ENCODE results near the gene HS1BP3. TPM values are rescaled to one million over a fixed set of nuclear protein-coding genes. Genes with fewer than 3 reads are reported as not detected.

The HS1BP3 gene
- total and polyA plus RNA-seq, 2 of the 13 experiments (the other 11 are each of a cell fraction or from before 2014, with no cell fraction given): 15.2 to 22.0 TPM

DNA sequence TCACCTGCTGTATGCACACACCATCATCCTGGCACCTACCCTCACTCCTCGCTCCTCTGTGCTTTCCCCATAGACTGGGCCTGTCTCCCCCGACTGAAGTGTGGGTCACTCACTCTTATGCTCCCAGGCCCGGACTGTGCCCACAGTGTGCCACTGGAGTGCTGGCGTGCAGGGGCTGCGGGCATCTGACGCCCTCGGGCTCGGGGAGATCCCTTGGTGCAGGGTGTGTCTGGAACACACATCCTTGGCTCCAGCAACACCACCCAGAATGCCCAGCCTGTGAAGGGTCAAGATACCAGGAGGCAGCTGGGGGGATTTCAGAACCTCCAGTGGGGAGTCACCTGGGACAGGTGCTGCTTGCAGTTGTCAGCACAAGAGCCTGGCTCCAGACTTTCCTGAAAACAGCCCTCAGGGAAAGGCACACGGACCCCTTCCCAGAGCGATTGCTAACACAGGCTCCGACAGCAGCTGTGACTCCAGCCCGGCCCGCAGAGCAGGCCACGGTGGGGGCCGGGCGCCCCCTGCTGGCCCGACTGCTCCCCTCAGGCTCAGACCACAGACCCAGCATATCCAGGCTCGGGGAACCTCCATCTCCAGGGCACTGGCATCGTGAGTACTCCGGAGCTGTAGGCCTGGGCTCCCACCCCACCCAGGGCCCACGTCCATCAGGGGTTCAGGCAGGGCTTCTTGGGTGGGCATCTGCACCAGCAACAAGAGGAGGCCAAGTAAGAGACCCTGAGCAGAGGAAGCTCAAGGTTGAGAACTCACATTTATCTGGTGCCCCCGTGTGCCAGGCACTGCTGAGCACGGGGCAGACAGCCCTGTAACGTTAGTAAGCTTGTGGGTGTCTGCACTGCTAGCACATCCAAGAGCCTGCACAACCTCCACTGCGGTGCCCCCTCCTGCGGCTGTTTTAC is 8.6 kb downstream of the HS1BP3 start (continued):
- TF ChIP-seq IRF1 (CRISPR knock-in tag; IDR thresholded peaks at IDR 0.05; ENCODE audit: low read depth) (no peak), ZHX1 (CRISPR knock-in tag; IDR thresholded peaks at IDR 0.05; ENCODE audit: low read depth) (0 out of 2 replicates have a peak, but pooled peaks have one; percentile 45), KLF6 (CRISPR knock-in tag; IDR thresholded peaks at IDR 0.05) (0 out of 2 replicates have a peak, but pooled peaks have one; percentile 48), ZNF230 (CRISPR knock-in tag; IDR thresholded peaks at IDR 0.05) (no peak), REPIN1 (CRISPR knock-in tag; IDR thresholded peaks at IDR 0.05; ENCODE audit: borderline replicate concordance, low read depth) (no peak), MIER2 (CRISPR knock-in tag; IDR thresholded peaks at IDR 0.05) (peak; percentile 39; the same call in 1 of the 2 replicates), ZNF44 (CRISPR knock-in tag; IDR thresholded peaks at IDR 0.05) (no peak), HBP1 (CRISPR knock-in tag; IDR thresholded peaks at IDR 0.05; ENCODE audit: low read depth) (0 out of 2 replicates have a peak, but pooled peaks have one; percentile 37), SPEN (CRISPR knock-in tag; IDR thresholded peaks at IDR 0.05; ENCODE audit: low read depth) (peak; percentile 47; the same call in 1 of the 2 replicates), ZNF550 (CRISPR knock-in tag; IDR thresholded peaks at IDR 0.05; ENCODE audit: borderline replicate concordance) (no peak), ZNF580 (CRISPR knock-in tag; IDR thresholded peaks at IDR 0.05; ENCODE audit: borderline replicate concordance, low read depth) (peak; percentile 79; the same call in 1 of the 2 replicates), SALL1 (CRISPR knock-in tag; IDR thresholded peaks at IDR 0.05) (peak; percentile 48), ZNF570 (CRISPR knock-in tag; IDR thresholded peaks at IDR 0.05; ENCODE audit: borderline replicate concordance) (no peak), ZSCAN22 (CRISPR knock-in tag; IDR thresholded peaks at IDR 0.05) (no peak), ZNF605 (CRISPR knock-in tag; IDR thresholded peaks at IDR 0.05) (peak; percentile 11; the same call in 1 of the 2 replicates), CENPX (CRISPR knock-in tag; IDR thresholded peaks at IDR 0.05) (no peak), NRL (CRISPR knock-in tag; IDR thresholded peaks at IDR 0.05; ENCODE audit: borderline replicate concordance) (peak; percentile 72; the same call in 1 of the 2 replicates), EED (CRISPR knock-in tag; IDR thresholded peaks at IDR 0.05) (0 out of 2 replicates have a peak, but pooled peaks have one; percentile 57), ZNF331 (CRISPR knock-in tag; IDR thresholded peaks at IDR 0.05) (0 out of 2 replicates have a peak, but pooled peaks have one; percentile 74), STAG1 (CRISPR knock-in tag; IDR thresholded peaks at IDR 0.05) (peak; percentile 100)
- TF ChIP-seq, protein P1, sequence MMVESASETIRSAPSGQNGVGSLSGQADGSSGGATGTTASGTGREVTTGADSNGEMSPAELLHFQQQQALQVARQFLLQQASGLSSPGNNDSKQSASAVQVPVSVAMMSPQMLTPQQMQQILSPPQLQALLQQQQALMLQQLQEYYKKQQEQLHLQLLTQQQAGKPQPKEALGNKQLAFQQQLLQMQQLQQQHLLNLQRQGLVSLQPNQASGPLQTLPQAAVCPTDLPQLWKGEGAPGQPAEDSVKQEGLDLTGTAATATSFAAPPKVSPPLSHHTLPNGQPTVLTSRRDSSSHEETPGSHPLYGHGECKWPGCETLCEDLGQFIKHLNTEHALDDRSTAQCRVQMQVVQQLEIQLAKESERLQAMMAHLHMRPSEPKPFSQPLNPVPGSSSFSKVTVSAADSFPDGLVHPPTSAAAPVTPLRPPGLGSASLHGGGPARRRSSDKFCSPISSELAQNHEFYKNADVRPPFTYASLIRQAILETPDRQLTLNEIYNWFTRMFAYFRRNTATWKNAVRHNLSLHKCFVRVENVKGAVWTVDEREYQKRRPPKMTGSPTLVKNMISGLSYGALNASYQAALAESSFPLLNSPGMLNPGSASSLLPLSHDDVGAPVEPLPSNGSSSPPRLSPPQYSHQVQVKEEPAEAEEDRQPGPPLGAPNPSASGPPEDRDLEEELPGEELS (CRISPR knock-in tag; IDR thresholded peaks at IDR 0.05): 0 out of 2 replicates have a peak, but pooled peaks have one; percentile 18

All from HepG2 (cell line).